Left lung (tissue), 10 donors: ENCODE data around the gene TP53TG5. TPM values are rescaled to one million over a fixed set of nuclear protein-coding genes. Genes with fewer than 3 reads are reported as not detected.

Experiments used
- ATAC-seq: fragments of 200-7000 bp; cut with Tn5 transposase; one replicate; pipeline ENCODE4 v1.9.1; 2020; ENCODE audit warnings: moderate library complexity
- DNase-seq, 4 donors: peaks; one replicate each; pipeline ENCODE4 v3.0.0-alpha.2; 2013 to 2020
- H3K27ac ChIP-seq, 2 donors: fragments of 200-600 bp; sonication (generic) in 1 of 2; one replicate each; pipeline versions ENCODE4 v1.5.0 to v1.8.0; 2020 to 2021
- H3K27me3 ChIP-seq, 2 donors: fragments of 200-600 bp; sonication (generic) in 1 of 2; one replicate each; pipeline versions ENCODE4 v1.5.0 to v1.8.0; 2020 to 2021
- H3K36me3 ChIP-seq, 2 donors: fragments of 200-600 bp; sonication (generic) in 1 of 2; one replicate each; pipeline versions ENCODE4 v1.5.0 to v1.8.0; 2020 to 2021
- H3K4me1 ChIP-seq, 2 donors: fragments of 200-600 bp; one replicate each; pipeline ENCODE4 v1.8.0; 2021
- H3K4me3 ChIP-seq, 2 donors: fragments of 200-600 bp; sonication (generic) in 1 of 2; one replicate each; pipeline versions ENCODE4 v1.5.0 to v1.8.0; 2020 to 2021; ENCODE audit warnings: mild to moderate bottlenecking in 1 of 2
- H3K9me3 ChIP-seq, 2 donors: fragments of 200-600 bp; sonication (generic) in 1 of 2; one replicate each; pipeline versions ENCODE4 v1.5.0 to v1.8.0; 2020 to 2021
- intact Hi-C, 2 donors: fragments of 100-400 bp; cut with DNase I; formaldehyde crosslinking; loops; one replicate each; pipeline versions ENCODE4 v1.11.2 to v1.14.2; 2022
- microRNA-seq, 2 donors: library from miRNA; unstranded; fragments of <30 nt; microRNA quantifications; one replicate each; pipeline ENCODE4, GENCODE V29; 2019
- polyA plus RNA-seq, 6 donors: library from polyadenylated mRNA; unstranded; fragments of 120-200 nt; gene quantifications; one replicate each; pipeline ENCODE4 v1.2.1, GENCODE V29; 2013; ENCODE audit not compliant: insufficient read length in 6 of 6
- total RNA-seq, 2 donors: library from RNA; stranded (reverse); fragmentation: NEBNext Ultra II Directional; extraction: Animal tissue kit (Norgen Biotek cat#: 25700); gene quantifications; one replicate each; pipeline ENCODE4 v1.2.1, GENCODE V29; 2021
- TF ChIP-seq, protein P1 (sequence below), 2 donors: fragments of 200-600 bp; sonication (generic) in 1 of 2; IDR thresholded peaks; one replicate each; pipeline versions ENCODE4 v1.5.0 to v1.8.0; 2021; ENCODE audit warnings: antibody characterized with exemption in 2 of 2
- donor health status: DM: no; HTN: yes; CAD: no.
- donor health status: DM: no; HTN: no; CAD: no.

The TP53TG5 gene
- total and polyA plus RNA-seq, 8 donors, result 0.44 to 2.0 (median 1.6) TPM; not detected in 1

DNA sequence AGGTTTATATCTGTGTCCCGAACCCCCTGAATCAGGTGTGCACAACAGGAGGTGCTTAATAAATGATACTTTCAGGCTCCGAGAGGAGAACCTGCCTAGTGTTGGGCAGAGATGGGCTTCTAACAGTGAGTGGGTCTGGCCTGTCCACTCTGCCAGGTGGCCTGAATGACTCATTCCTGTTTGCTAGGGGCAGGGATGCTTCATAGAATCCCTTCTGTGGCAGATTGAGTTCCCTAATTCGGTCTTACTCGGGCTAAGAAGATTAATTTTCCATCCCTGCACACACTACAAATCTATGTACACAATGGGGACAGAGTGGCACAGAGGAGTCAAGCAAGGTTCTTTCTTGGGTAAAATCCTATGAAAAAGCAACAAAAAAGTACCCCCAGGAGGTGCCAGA is 49.7 kb downstream of the TP53TG5 start:
- intact Hi-C loops, result loop anchor here in 1 of 2 donors (10.0 kb wide), 1 partner anchor 446 kb away; no protein-coding TSS in a partner anchor
- H3K36me3 ChIP-seq, result peaks cover 0 to 91% of the 10 kb centered on the region in 2 donors
- H3K27ac ChIP-seq, result no peak overlapping the region

DNA sequence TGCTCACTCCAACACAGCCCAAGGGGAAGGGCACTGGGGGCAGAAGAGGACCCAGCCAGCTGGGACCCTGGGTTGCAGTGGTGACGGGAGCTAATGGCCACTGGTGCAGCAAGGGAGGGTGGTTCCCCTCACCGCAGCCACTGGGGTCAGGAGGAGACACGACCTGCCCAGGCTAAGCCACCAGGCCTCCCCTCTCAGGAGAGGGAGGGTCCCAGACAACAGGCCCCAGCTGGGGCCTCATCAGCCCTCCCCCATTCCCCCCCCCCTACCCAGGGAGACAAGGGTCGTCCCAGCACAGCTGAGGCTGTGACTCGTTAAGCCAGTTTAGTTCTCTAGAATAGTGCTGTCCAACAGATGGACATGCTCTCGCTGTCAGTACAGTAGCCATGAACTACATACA is 52.8 kb downstream of the TP53TG5 start:
- peaks cover 0 to 60% of the 10 kb centered on the region in 2 donors for H3K36me3 ChIP-seq
- TF ChIP-seq, protein P1, sequence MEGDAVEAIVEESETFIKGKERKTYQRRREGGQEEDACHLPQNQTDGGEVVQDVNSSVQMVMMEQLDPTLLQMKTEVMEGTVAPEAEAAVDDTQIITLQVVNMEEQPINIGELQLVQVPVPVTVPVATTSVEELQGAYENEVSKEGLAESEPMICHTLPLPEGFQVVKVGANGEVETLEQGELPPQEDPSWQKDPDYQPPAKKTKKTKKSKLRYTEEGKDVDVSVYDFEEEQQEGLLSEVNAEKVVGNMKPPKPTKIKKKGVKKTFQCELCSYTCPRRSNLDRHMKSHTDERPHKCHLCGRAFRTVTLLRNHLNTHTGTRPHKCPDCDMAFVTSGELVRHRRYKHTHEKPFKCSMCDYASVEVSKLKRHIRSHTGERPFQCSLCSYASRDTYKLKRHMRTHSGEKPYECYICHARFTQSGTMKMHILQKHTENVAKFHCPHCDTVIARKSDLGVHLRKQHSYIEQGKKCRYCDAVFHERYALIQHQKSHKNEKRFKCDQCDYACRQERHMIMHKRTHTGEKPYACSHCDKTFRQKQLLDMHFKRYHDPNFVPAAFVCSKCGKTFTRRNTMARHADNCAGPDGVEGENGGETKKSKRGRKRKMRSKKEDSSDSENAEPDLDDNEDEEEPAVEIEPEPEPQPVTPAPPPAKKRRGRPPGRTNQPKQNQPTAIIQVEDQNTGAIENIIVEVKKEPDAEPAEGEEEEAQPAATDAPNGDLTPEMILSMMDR (IDR thresholded peaks at IDR 0.05), result no peak
- no peak for ATAC-seq
- no peak for DNase-seq
- H3K4me3 ChIP-seq, result no peak overlapping the region
- no peaks in the 10 kb centered on the region for H3K9me3 ChIP-seq
- intact Hi-C loops, result loop anchor here in 1 of 2 donors (10.0 kb wide), 1 partner anchor 449 kb away; no protein-coding TSS in a partner anchor
- peaks cover 0 to 10% of the 10 kb centered on the region in 2 donors for H3K4me1 ChIP-seq
- H3K27ac ChIP-seq, result no peak overlapping the region
- H3K27me3 ChIP-seq, result no peaks in the 10 kb centered on the region

More for the DNA sequence above, 49.7 kb downstream of the TP53TG5 start:
- Histone ChIP-seq H3K27me3 (no peaks in the 10 kb centered on the region), H3K9me3 (no peaks in the 10 kb centered on the region), H3K4me1 (peaks cover 0 to 3% of the 10 kb centered on the region in 2 donors), H3K4me3 (no peak overlapping the region)
- ATAC-seq (no peak), DNase-seq (no peak)
- TF ChIP-seq, protein P1 (IDR thresholded peaks at IDR 0.05), result no peak

DNA sequence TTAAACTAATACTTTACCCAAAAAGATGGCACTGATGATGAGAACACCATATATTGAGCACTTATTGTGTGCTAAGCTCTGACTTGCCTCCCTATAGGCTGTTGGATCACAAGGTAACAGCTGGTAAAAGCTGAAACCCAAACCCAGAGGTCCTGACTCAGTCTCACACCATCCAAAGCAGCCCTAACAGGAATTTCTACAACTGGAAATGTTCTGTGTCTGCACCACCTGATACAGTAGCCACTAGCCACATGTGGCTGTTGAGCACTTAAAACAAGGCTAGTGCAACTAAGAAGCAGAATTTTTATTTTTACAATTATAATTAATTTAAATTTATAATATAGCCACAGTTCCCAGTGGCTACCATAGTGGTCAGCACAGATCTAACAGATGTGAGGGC is 54.4 kb downstream of the TP53TG5 start:
- peaks cover 0 to 44% of the 10 kb centered on the region in 2 donors for H3K36me3 ChIP-seq
- DNase-seq (no peak), ATAC-seq (peak; percentile 36)
- H3K9me3 ChIP-seq, result no peaks in the 10 kb centered on the region
- no peak overlapping the region for H3K27ac ChIP-seq
- H3K4me3 ChIP-seq, result no peak overlapping the region
- TF ChIP-seq, protein P1 (IDR thresholded peaks at IDR 0.05), result no peak
- H3K27me3 ChIP-seq, result no peaks in the 10 kb centered on the region
- H3K4me1 ChIP-seq, result peaks cover 0 to 21% of the 10 kb centered on the region in 2 donors
- intact Hi-C loops, result loop anchor here in 1 of 2 donors (5.0 to 10.0 kb wide), 2 partner anchors 114 to 451 kb away; no protein-coding TSS in a partner anchor

DNA sequence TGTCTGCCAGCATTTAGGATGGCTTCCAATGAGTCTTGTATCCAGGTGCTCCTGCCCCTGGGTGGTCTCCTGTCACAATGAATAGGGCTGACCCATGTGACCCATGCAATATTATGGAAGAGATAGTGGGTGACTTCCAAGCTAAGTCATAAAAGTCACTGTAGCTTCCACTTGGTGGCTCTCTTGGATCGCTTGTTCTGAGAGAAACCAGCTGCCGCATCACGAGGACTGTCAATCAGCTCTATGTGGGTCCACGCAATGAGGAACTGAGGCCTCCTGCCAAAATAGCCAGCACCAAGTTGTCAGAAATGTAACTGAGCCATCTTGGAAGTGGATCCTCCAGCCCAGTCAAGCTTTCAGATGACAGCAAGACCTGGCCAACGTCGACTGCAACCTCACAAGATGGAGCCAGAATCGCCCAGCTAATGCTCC is 55.2 kb downstream of the TP53TG5 start:
- no peak overlapping the region for H3K27ac ChIP-seq
- intact Hi-C loops, result loop anchor here in 1 of 2 donors (5.0 to 10.0 kb wide), 2 partner anchors 114 to 452 kb away; no protein-coding TSS in a partner anchor
- H3K27me3 ChIP-seq, result peaks cover 0 to under 1% of the 10 kb centered on the region in 2 donors
- ATAC-seq, result peak; percentile 81
- DNase-seq, result peak in 1 of 4 donors; percentile 83
- H3K4me3 ChIP-seq, result no peak overlapping the region
- TF ChIP-seq, protein P1 (IDR thresholded peaks at IDR 0.05), result peak in 1 of 2 donors; percentile 8
- H3K36me3 ChIP-seq, result peaks cover 0 to 36% of the 10 kb centered on the region in 2 donors
- peaks cover 0 to 21% of the 10 kb centered on the region in 2 donors for H3K4me1 ChIP-seq
- H3K9me3 ChIP-seq, result no peaks in the 10 kb centered on the region

Small RNA genes within 50 kb of the gene (microRNA-seq; reads per million reads assigned to microRNA genes)
- gene MIR6812, result 0.14 to 0.67 reads per million in 2 donors

Other genes with a start within 250 kb of the TP53TG5 start
- 100 to 1,000 TPM in 1 of 2 donors, 1 to 10 TPM in 1; 1.4 to 165 TPM for gene PI3, start 203.4 kb downstream of the TP53TG5 start, total RNA-seq
- under 1 TPM in 1 of 6 donors, not detected in 5; 0.25 TPM for gene PI3, start 203.4 kb downstream of the TP53TG5 start, polyA plus RNA-seq
- under 1 TPM in 1 of 2 donors, not detected in 1; 0.31 TPM for gene SEMG1, start 171.3 kb downstream of the TP53TG5 start, total RNA-seq
- gene SEMG1, start 171.3 kb downstream of the TP53TG5 start, polyA plus RNA-seq, result not detected
- not detected for gene SEMG2, start 157.0 kb downstream of the TP53TG5 start, total RNA-seq
- not detected for gene SEMG2, start 157.0 kb downstream of the TP53TG5 start, polyA plus RNA-seq
- 100 to 1,000 TPM; 496 to 672 TPM for gene SLPI, start 123.8 kb downstream of the TP53TG5 start, total RNA-seq
- 1 to 10 TPM; 1.9 to 5.8 (median 4.1) TPM for gene SLPI, start 123.8 kb downstream of the TP53TG5 start, polyA plus RNA-seq
- not detected for gene RBPJL, start 71.5 kb downstream of the TP53TG5 start, total RNA-seq
- gene RBPJL, start 71.5 kb downstream of the TP53TG5 start, polyA plus RNA-seq, result not detected
- under 1 TPM in 1 of 2 donors, not detected in 1; 0.23 TPM for gene MATN4, start 70.0 kb downstream of the TP53TG5 start, total RNA-seq
- gene MATN4, start 70.0 kb downstream of the TP53TG5 start, polyA plus RNA-seq, result under 1 TPM in 3 of 6 donors, not detected in 3; 0.07 to 0.14 (median 0.11) TPM
- 100 to 1,000 TPM; 199 to 329 TPM for gene SDC4, start 29.9 kb downstream of the TP53TG5 start, total RNA-seq
- gene SDC4, start 29.9 kb downstream of the TP53TG5 start, polyA plus RNA-seq, result 100 to 1,000 TPM; 183 to 284 (median 206) TPM
- gene SYS1, start 15.2 kb downstream of the TP53TG5 start, total RNA-seq, result 10 to 100 TPM; 44.3 to 48.8 TPM
- 10 to 100 TPM; 20.8 to 27.3 (median 23.1) TPM for gene SYS1, start 15.2 kb downstream of the TP53TG5 start, polyA plus RNA-seq
- gene DBNDD2, start 30.0 kb upstream of the TP53TG5 start, total RNA-seq, result 10 to 100 TPM; 53.1 to 66.4 TPM
- gene DBNDD2, start 30.0 kb upstream of the TP53TG5 start, polyA plus RNA-seq, result 10 to 100 TPM; 18.9 to 22.9 (median 20.4) TPM
- gene PIGT, start 37.8 kb upstream of the TP53TG5 start, total RNA-seq, result 10 to 100 TPM; 85.7 to 90.9 TPM
- gene PIGT, start 37.8 kb upstream of the TP53TG5 start, polyA plus RNA-seq, result 10 to 100 TPM; 72.8 to 96.7 (median 79.9) TPM
- gene WFDC2, start 91.4 kb upstream of the TP53TG5 start, total RNA-seq, result 100 to 1,000 TPM; 232 to 258 TPM
- gene WFDC2, start 91.4 kb upstream of the TP53TG5 start, polyA plus RNA-seq, result 10 to 100 TPM; 28.7 to 40.9 (median 33.6) TPM
- not detected for gene SPINT3, start 137.3 kb upstream of the TP53TG5 start, total RNA-seq
- not detected for gene SPINT3, start 137.3 kb upstream of the TP53TG5 start, polyA plus RNA-seq
- not detected for gene WFDC6, start 161.2 kb upstream of the TP53TG5 start, total RNA-seq
- gene WFDC6, start 161.2 kb upstream of the TP53TG5 start, polyA plus RNA-seq, result not detected
- not detected for gene EPPIN, start 169.1 kb upstream of the TP53TG5 start, total RNA-seq
- gene EPPIN, start 169.1 kb upstream of the TP53TG5 start, polyA plus RNA-seq, result under 1 TPM; 0.10 to 0.37 (median 0.20) TPM
- gene WFDC8, start 201.0 kb upstream of the TP53TG5 start, total RNA-seq, result not detected
- under 1 TPM in 1 of 6 donors, not detected in 5; 0.28 TPM for gene WFDC8, start 201.0 kb upstream of the TP53TG5 start, polyA plus RNA-seq